HEK293 (cell line): ENCODE data around the gene TENT4B.

Experiments used
- CTCF ChIA-PET: fragments of 350-600 bp; formaldehyde crosslinking; extraction: SDS; loops from one replicate; lab custom pipeline; 2021; ENCODE audit warnings: antibody characterized with exemption; lab: Yijun Ruan, JAX
- POLR2A ChIA-PET: fragments of 300-600 bp; formaldehyde crosslinking; extraction: SDS; loops from one replicate; lab custom pipeline; 2020; ENCODE audit warnings: antibody characterized with exemption, inconsistent platforms; lab: Yijun Ruan, JAX
- H3K27ac ChIP-seq: fragments of 200-500 bp; sonication (Bioruptor generic); 2 replicates; pipeline ENCODE4 v1.5.1; 2014; ENCODE audit warnings: low read depth, low read length, control low read depth, inconsistent platforms; ENCODE audit errors: extremely low read depth
- H3K36me3 ChIP-seq, 2 experiments: fragments of 200-500 bp in 1 of 2; sonication (Bioruptor generic) in 1 of 2; 1 replicate in 1 of 2; 2 replicates in 1 of 2; pipeline ENCODE4 v1.5.1; 2014 to 2017; ENCODE audit warnings: inconsistent platforms in 2 of 2, low read length in 2 of 2; ENCODE audit not compliant: control insufficient read depth in 2 of 2, insufficient read depth in 1 of 2
- H3K4me1 ChIP-seq: fragments of 200-500 bp; sonication (Bioruptor generic); 2 replicates; pipeline ENCODE4 v1.5.1; 2014; ENCODE audit warnings: mild to moderate bottlenecking, low read length, inconsistent platforms; ENCODE audit not compliant: control insufficient read depth, insufficient read depth
- H3K4me3 ChIP-seq: 2 replicates; pipeline ENCODE4 v1.5.1; 2011; ENCODE audit warnings: low read depth, mild to moderate bottlenecking, control low read depth, low read length, moderate library complexity
- H3K9me3 ChIP-seq: fragments of 200-500 bp; sonication (Bioruptor generic); 2 replicates; pipeline ENCODE4 v1.5.1; 2014; ENCODE audit warnings: low read depth, low read length, inconsistent platforms; ENCODE audit not compliant: control insufficient read depth, insufficient read depth
- KLF16 ChIP-seq: fragments of 450-650 bp; formaldehyde crosslinking; IDR thresholded peaks from 2 replicates; pipeline ENCODE4 v1.5.1; 2017; ENCODE audit warnings: missing biosample characterization, missing genetic modification characterization
- KLF8 ChIP-seq: fragments of 450-650 bp; formaldehyde crosslinking; IDR thresholded peaks from 2 replicates; pipeline ENCODE4 v1.5.1; 2016; ENCODE audit warnings: missing biosample characterization, missing genetic modification characterization
- TRIM28 ChIP-seq: IDR thresholded peaks from 2 replicates; pipeline ENCODE4 v1.6.1; 2011; ENCODE audit warnings: low read length, control low read depth, borderline replicate concordance
- ZIC2 ChIP-seq: fragments of 450-650 bp; formaldehyde crosslinking; IDR thresholded peaks from 2 replicates; pipeline ENCODE4 v1.5.1; 2016; ENCODE audit warnings: missing biosample characterization, missing genetic modification characterization
- ZNF146 ChIP-seq: fragments of 450-650 bp; formaldehyde crosslinking; IDR thresholded peaks from 2 replicates; pipeline ENCODE4 v1.5.1; 2016; ENCODE audit warnings: missing biosample characterization, missing genetic modification characterization
- ZNF19 ChIP-seq: fragments of 450-650 bp; formaldehyde crosslinking; IDR thresholded peaks from 2 replicates; pipeline ENCODE4; 2016; ENCODE audit warnings: missing biosample characterization, missing genetic modification characterization, low read depth
- ZNF266 ChIP-seq: fragments of 450-650 bp; formaldehyde crosslinking; IDR thresholded peaks from 2 replicates; pipeline ENCODE4 v1.5.1; 2016; ENCODE audit warnings: missing biosample characterization, missing genetic modification characterization, low read depth
- ZNF302 ChIP-seq: fragments of 450-650 bp; formaldehyde crosslinking; IDR thresholded peaks from 2 replicates; pipeline ENCODE4 v1.5.1; 2016; ENCODE audit warnings: missing biosample characterization, missing genetic modification characterization, low read depth
- ZNF398 ChIP-seq: fragments of 450-650 bp; formaldehyde crosslinking; IDR thresholded peaks from 2 replicates; pipeline ENCODE4 v1.5.1; 2017; ENCODE audit warnings: missing biosample characterization, missing genetic modification characterization
- ZNF548 ChIP-seq: fragments of 450-650 bp; formaldehyde crosslinking; IDR thresholded peaks from 2 replicates; pipeline ENCODE4 v1.5.1; 2016; ENCODE audit warnings: missing biosample characterization, missing genetic modification characterization
- ZNF76 ChIP-seq: fragments of 450-650 bp; formaldehyde crosslinking; IDR thresholded peaks from 2 replicates; pipeline ENCODE4; 2016; ENCODE audit warnings: low read depth, missing biosample characterization, missing genetic modification characterization, borderline replicate concordance
- ZNF777 ChIP-seq: fragments of 450-650 bp; formaldehyde crosslinking; IDR thresholded peaks from 2 replicates; pipeline ENCODE4 v1.5.1; 2017; ENCODE audit warnings: missing biosample characterization, missing genetic modification characterization, borderline replicate concordance
- ZNF785 ChIP-seq: fragments of 450-650 bp; formaldehyde crosslinking; IDR thresholded peaks from 2 replicates; pipeline ENCODE4 v1.5.1; 2016; ENCODE audit warnings: missing biosample characterization, missing genetic modification characterization
- ZSCAN5A ChIP-seq: fragments of 450-650 bp; formaldehyde crosslinking; IDR thresholded peaks from 2 replicates; pipeline ENCODE4 v1.5.1; 2016; ENCODE audit warnings: missing biosample characterization, missing genetic modification characterization
- TF ChIP-seq, protein P1 (sequence below): fragments of 450-650 bp; formaldehyde crosslinking; IDR thresholded peaks from 2 replicates; pipeline ENCODE4 v1.5.1; 2016; ENCODE audit warnings: missing biosample characterization, missing genetic modification characterization
- TF ChIP-seq, protein P2 (sequence below): fragments of 450-650 bp; formaldehyde crosslinking; conservative IDR thresholded peaks from 2 replicates; pipeline ENCODE4 v1.5.1; 2016; ENCODE audit warnings: low read depth, missing biosample characterization, missing genetic modification characterization

Gene TENT4B

DNA sequence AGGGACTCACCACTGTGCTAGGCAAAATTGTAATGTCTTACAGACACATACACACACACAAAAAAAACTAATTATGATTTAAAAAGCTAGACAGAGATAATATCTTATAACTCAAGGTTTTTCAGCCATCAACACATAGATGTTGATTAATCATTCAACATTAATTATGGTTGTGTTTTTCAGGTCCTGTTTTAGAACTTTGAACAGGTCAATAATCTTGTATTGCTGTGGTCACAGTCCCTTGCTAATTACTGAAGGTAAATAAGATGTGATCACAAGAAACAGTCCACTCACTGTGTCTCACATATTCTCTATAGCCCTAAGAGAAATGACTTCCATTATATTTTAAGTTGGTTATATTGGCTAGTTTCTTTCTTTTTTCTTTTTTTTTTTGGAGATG is 32.4 kb upstream of the TENT4B start (continued):
- TF ChIP-seq, protein P1, sequence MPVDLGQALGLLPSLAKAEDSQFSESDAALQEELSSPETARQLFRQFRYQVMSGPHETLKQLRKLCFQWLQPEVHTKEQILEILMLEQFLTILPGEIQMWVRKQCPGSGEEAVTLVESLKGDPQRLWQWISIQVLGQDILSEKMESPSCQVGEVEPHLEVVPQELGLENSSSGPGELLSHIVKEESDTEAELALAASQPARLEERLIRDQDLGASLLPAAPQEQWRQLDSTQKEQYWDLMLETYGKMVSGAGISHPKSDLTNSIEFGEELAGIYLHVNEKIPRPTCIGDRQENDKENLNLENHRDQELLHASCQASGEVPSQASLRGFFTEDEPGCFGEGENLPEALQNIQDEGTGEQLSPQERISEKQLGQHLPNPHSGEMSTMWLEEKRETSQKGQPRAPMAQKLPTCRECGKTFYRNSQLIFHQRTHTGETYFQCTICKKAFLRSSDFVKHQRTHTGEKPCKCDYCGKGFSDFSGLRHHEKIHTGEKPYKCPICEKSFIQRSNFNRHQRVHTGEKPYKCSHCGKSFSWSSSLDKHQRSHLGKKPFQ (tag by site-specific recombination): no peak

GRCh38 chr16:50121278-50121677 is 31.8 kb upstream of the TENT4B start:
- Histone ChIP-seq H3K4me3 (no peak overlapping the region), H3K4me1 (no peaks in the 10 kb centered on the region), H3K27ac (no peak overlapping the region), H3K9me3 (no peaks in the 10 kb centered on the region), H3K36me3 (no peaks in the 10 kb centered on the region)
- CTCF ChIA-PET: interaction anchor here (0.6 to 1.1 kb wide), 2 partner anchors 58 to 90 kb away, joined by 3 to 5 read pairs; no protein-coding TSS in a partner anchor
- POLR2A ChIA-PET: interaction anchor here (0.6 kb wide), 1 partner anchor 15 kb away, joined by 3 read pairs; no protein-coding TSS in a partner anchor
- no peak for TF ChIP-seq TRIM28
- TF ChIP-seq, protein P2, sequence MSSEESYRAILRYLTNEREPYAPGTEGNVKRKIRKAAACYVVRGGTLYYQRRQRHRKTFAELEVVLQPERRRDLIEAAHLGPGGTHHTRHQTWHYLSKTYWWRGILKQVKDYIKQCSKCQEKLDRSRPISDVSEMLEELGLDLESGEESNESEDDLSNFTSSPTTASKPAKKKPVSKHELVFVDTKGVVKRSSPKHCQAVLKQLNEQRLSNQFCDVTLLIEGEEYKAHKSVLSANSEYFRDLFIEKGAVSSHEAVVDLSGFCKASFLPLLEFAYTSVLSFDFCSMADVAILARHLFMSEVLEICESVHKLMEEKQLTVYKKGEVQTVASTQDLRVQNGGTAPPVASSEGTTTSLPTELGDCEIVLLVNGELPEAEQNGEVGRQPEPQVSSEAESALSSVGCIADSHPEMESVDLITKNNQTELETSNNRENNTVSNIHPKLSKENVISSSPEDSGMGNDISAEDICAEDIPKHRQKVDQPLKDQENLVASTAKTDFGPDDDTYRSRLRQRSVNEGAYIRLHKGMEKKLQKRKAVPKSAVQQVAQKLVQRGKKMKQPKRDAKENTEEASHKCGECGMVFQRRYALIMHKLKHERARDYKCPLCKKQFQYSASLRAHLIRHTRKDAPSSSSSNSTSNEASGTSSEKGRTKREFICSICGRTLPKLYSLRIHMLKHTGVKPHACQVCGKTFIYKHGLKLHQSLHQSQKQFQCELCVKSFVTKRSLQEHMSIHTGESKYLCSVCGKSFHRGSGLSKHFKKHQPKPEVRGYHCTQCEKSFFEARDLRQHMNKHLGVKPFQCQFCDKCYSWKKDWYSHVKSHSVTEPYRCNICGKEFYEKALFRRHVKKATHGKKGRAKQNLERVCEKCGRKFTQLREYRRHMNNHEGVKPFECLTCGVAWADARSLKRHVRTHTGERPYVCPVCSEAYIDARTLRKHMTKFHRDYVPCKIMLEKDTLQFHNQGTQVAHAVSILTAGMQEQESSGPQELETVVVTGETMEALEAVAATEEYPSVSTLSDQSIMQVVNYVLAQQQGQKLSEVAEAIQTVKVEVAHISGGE (tag by site-specific recombination): no peak
- no peak for TF ChIP-seq ZIC2 (tag by site-specific recombination)
- TF ChIP-seq ZNF398 (tag by site-specific recombination): no peak
- TF ChIP-seq ZNF302 (tag by site-specific recombination): no peak
- TF ChIP-seq ZNF76: no peak
- no peak for TF ChIP-seq KLF8 (tag by site-specific recombination)
- TF ChIP-seq KLF16 (tag by site-specific recombination): no peak

- ChIA-PET POLR2A (interaction anchor here (0.6 kb wide), 1 partner anchor 15 kb away, joined by 3 read pairs; no protein-coding TSS in a partner anchor), CTCF (interaction anchor here (0.6 to 1.1 kb wide), 2 partner anchors 89 to 1004 kb away, joined by 5 read pairs; no protein-coding TSS in a partner anchor)
Observed at GRCh38 chr16:50121721-50122445, 31.2 kb upstream of the TENT4B start.

More at GRCh38 chr16:50121721-50122445, 31.2 kb upstream of the TENT4B start:
- H3K4me1 ChIP-seq: no peaks in the 10 kb centered on the region
- TF ChIP-seq ZNF146 (tag by site-specific recombination) (no peak), ZNF19 (no peak), ZNF777 (tag by site-specific recombination) (no peak), ZSCAN5A (no peak), ZNF548 (tag by site-specific recombination) (no peak), ZNF785 (tag by site-specific recombination) (no peak), ZNF266 (tag by site-specific recombination) (no peak)
- TF ChIP-seq, all 188 proteins: peak for 0
- Histone ChIP-seq H3K36me3 (no peaks in the 10 kb centered on the region), H3K9me3 (no peaks in the 10 kb centered on the region), H3K27ac (no peak overlapping the region), H3K4me3 (no peak overlapping the region)
